22Rv1 (cell line): ENCODE measurements around the gene SFR1.

Source experiments
- H3K27ac ChIP-seq: fragments of 450-650 bp; 2 replicates; pipeline ENCODE4 v1.5.1; 2017
- CTCF ChIP-seq: fragments of 450-650 bp; IDR thresholded peaks from 2 replicates; pipeline ENCODE4 v1.5.1; 2017; ENCODE audit warnings: mild to moderate bottlenecking
- ZFX ChIP-seq: fragments of 450-650 bp; IDR thresholded peaks from 2 replicates; pipeline ENCODE4 v1.6.1; 2017; ENCODE audit warnings: antibody characterized with exemption, borderline replicate concordance

The SFR1 gene

GRCh38 chr10:104096692-104097091, 25.3 kb upstream of the SFR1 start:
- TF ChIP-seq CTCF (no peak), ZFX (no peak)
- H3K27ac ChIP-seq: no peak overlapping the region

DNA sequence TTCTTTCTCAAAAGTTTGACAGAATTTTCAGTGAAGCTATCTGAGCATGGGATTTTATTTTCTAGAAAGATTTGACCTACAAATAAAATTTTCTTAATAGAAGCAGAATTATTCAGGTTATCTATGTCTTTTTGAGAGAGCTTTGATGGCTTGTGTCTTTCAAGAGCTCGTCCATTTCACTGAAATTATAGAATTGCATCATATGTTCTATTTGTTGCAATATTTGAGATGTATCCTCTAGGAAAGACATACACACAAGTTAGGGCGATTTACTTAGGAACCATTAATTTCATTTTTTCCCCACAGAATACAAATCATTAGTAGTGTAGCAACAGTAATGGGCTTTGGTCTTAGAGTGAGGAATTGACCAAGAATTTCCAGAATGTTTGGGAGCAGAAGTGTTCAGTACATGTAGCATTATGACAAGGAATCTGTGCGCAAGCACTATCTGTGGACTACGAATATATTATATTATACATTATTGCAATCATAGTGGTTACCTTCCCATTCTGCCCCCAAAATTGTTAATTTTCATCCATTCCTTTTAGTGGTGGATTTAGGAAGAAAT, 23.5 kb upstream of the SFR1 start:
- H3K27ac ChIP-seq: no peak overlapping the region
- TF ChIP-seq ZFX (no peak), CTCF (no peak)

- no peak overlapping the region for H3K27ac ChIP-seq
- TF ChIP-seq CTCF (no peak), ZFX (no peak)
These were observed 22.7 kb upstream of the SFR1 start for GRCh38 chr10:104099269-104099668.

DNA sequence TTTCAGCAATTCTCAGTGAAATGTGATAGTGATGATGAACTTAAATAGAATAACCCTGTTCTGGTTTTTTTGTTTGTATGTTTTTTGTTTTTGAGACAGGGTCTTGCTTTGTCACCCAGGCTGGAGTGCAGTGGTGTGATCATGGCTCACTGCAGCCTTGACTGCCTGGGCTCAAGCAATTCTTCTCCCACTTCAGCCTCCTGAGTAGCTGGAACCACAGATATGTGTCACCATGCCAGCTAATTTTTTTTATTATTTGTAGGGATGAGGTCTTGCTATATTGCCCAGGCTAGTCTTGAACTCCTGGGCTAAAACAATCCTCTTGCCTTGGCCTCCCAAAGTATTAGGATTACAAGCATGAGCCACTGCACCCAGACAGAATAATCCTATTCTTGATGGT, 22.0 kb upstream of the SFR1 start:
- no peak for TF ChIP-seq ZFX
- TF ChIP-seq CTCF: no peak
- no peak overlapping the region for H3K27ac ChIP-seq

DNA sequence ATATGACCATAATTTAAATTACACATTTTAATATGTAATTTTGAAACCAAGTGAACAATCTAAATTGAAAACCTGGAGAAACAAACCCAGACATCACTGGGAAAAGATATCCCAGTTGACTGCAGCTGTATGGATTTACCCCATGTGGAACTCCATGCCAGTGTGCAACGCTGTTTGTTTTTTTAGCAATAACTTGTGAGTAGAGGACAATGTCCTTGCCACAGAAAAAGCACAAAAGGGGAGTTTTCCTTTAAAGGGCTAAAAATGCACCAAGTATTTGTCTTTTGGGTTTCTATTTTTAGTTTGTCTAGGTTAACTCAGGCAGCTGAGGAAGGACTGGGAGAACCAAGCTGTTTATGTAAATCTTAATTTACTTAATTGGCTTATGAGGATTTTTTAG, 21.2 kb upstream of the SFR1 start:
- no peak for TF ChIP-seq ZFX
- TF ChIP-seq CTCF: no peak

DNA sequence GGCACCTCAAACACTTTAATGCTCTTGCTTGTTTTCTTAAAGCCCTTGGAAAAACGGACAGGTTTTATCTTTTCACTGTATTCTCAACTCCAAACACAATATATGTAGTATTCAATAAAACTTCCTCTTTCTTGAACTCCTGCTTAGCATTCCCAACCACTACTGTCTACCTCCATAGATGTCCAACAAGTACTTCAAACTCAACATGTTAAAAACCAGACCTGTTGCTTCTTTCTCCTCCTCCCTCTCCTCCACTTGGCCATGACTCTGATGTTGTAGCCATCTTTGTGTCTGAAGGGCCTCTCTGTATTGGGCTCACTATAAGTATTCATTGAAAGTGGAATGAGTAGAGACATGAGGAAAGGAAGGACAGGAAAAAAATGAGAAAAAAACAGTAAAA, 20.1 kb upstream of the SFR1 start:
- no peak for TF ChIP-seq ZFX
- TF ChIP-seq CTCF: no peak
- no peak overlapping the region for H3K27ac ChIP-seq

More for the DNA sequence above, 21.2 kb upstream of the SFR1 start:
- no peak overlapping the region for H3K27ac ChIP-seq

GRCh38 chr10:104103956-104104355, 18.0 kb upstream of the SFR1 start:
- no peak for TF ChIP-seq CTCF
- TF ChIP-seq ZFX: no peak
- H3K27ac ChIP-seq: no peak overlapping the region
